MCF 10A (cell line): ENCODE results near the gene SLC22A2. TPM values are rescaled to one million over a fixed set of nuclear protein-coding genes. Genes with fewer than 3 reads are reported as not detected.

Experiments
- BruUV-seq: library from RNA; stranded (reverse); fragments of 400-500 nt; replicated peaks from 2 replicates; lab custom pipeline; 2021; lab: Mats Ljungman, UMichigan
- CTCF ChIA-PET: fragments of 300-600 bp; sonication (Branson Sonifier 250); formaldehyde crosslinking; extraction: SDS; loops from one replicate; lab custom pipeline; 2021; ENCODE audit warnings: antibody characterized with exemption, inconsistent platforms; lab: Yijun Ruan, JAX
- POLR2A ChIA-PET: fragments of 300-600, 350-650 bp; sonication (Branson Sonifier 250); formaldehyde crosslinking; extraction: SDS; loops from one replicate; lab custom pipeline; 2020; ENCODE audit warnings: antibody characterized with exemption, inconsistent platforms; lab: Yijun Ruan, JAX
- DNase-seq: peaks from one replicate; pipeline ENCODE4 v3.0.0-alpha.2; 2018; ENCODE audit not compliant: unreplicated experiment
- H3K27ac Mint-ChIP-seq: one replicate; pipeline ENCODE4 v1.8.0; 2022; ENCODE audit warnings: mild to moderate bottlenecking, low read depth, mixed read lengths; ENCODE audit not compliant: unreplicated experiment
- H3K27me3 Mint-ChIP-seq: one replicate; pipeline ENCODE4 v1.8.0; 2022; ENCODE audit warnings: mixed read lengths; ENCODE audit not compliant: insufficient read depth, unreplicated experiment
- H3K36me3 Mint-ChIP-seq: one replicate; pipeline ENCODE4 v1.8.0; 2022; ENCODE audit warnings: mild to moderate bottlenecking, moderate library complexity, mixed read lengths; ENCODE audit not compliant: insufficient read depth, unreplicated experiment
- H3K4me1 Mint-ChIP-seq: one replicate; pipeline ENCODE4 v1.8.0; 2022; ENCODE audit warnings: mixed read lengths; ENCODE audit not compliant: insufficient read depth, unreplicated experiment
- H3K4me3 Mint-ChIP-seq: one replicate; pipeline ENCODE4 v1.8.0; 2022; ENCODE audit warnings: mild to moderate bottlenecking, moderate library complexity, mixed read lengths; ENCODE audit not compliant: unreplicated experiment
- H3K9me3 Mint-ChIP-seq: one replicate; pipeline ENCODE4 v1.8.0; 2022; ENCODE audit warnings: mixed read lengths; ENCODE audit not compliant: unreplicated experiment
- intact Hi-C: fragments of 100-400 bp; cut with micrococcal nuclease; formaldehyde crosslinking; loops from 2 replicates; pipeline ENCODE4 v1.14.1; 2022
- total RNA-seq: library from RNA; stranded (reverse); gene quantifications from 2 replicates; pipeline ENCODE4 v1.2.3, GENCODE V29; 2022
- TF ChIP-seq, protein P1 (sequence below): fragments of 200-600 bp; IDR thresholded peaks from one replicate; pipeline ENCODE4 v1.8.0; 2022; ENCODE audit warnings: antibody characterized with exemption, mild to moderate bottlenecking; ENCODE audit not compliant: unreplicated experiment

SLC22A2 gene
- total RNA-seq, 1 experiment from 2014 or later, result not detected

DNA sequence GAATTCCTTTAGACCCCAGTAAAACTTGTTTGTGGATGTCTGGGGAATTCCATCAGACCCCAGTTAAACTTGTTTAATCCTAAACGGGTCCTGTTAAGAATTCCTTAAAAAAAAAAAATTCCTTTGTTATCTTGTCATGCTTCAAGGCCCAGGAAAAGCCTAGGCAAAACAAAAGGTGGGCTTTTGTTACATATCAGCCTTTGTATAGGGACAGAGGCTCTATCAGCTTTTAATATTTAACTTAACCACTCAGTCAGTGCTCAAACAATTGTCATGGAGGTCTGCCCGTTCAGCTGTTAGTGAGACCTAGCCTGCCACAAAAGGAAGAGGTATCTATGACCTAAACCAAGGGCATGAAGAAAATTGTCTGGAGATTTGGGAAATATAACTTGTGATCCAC is 83.9 kb downstream of the SLC22A2 start:
- H3K27ac Mint-ChIP-seq, result no peak overlapping the region

DNA sequence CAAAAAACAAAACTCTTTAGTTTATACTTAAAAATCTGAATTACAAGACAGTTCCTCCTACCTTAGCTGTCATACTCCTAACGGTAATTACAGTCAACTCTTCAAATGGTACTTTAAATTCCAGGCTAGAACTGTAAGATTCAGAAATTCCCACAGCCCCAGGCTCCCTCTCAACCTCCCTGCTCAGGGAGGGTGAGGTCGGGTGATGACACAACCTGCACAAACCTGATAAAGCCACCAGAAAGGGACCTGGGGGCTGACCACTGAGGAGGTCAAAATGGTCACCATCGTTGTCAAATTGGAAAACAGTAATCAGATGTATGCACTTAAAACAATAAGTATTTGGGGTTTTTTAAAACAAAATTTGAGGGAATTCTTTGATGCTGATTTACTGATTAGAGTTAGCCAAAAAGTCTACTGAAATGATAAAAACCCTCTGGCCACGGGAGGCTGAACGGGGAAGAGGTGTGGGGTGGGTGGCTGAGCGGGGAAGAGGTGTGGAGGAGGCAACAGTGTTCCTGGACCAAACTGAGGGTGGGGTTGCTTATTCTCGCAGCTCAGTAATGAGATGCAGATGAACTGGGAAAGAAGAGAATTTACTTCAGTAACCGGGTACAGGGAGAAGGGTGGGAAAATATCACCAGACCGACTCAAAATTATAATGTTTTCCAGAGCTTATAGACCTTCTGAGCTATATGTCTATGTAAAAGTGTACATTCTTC is 84.7 kb downstream of the SLC22A2 start:
- DNase-seq, result no peak
- Mint-ChIP-seq H3K36me3 (no peaks in the 10 kb centered on the region), H3K4me3 (no peak overlapping the region), H3K9me3 (peaks cover 7% of the 10 kb centered on the region), H3K27ac (no peak overlapping the region), H3K27me3 (no peaks in the 10 kb centered on the region), H3K4me1 (peaks cover 8% of the 10 kb centered on the region)
- POLR2A ChIA-PET, result no interaction called here
- CTCF ChIA-PET, result interaction anchor here (0.6 kb wide), 2 partner anchors 499 to 523 kb away, joined by 4 to 5 read pairs; no protein-coding TSS in a partner anchor
- no TSS peak for BruUV-seq
- intact Hi-C loops, result no loop called here
- TF ChIP-seq, protein P1, sequence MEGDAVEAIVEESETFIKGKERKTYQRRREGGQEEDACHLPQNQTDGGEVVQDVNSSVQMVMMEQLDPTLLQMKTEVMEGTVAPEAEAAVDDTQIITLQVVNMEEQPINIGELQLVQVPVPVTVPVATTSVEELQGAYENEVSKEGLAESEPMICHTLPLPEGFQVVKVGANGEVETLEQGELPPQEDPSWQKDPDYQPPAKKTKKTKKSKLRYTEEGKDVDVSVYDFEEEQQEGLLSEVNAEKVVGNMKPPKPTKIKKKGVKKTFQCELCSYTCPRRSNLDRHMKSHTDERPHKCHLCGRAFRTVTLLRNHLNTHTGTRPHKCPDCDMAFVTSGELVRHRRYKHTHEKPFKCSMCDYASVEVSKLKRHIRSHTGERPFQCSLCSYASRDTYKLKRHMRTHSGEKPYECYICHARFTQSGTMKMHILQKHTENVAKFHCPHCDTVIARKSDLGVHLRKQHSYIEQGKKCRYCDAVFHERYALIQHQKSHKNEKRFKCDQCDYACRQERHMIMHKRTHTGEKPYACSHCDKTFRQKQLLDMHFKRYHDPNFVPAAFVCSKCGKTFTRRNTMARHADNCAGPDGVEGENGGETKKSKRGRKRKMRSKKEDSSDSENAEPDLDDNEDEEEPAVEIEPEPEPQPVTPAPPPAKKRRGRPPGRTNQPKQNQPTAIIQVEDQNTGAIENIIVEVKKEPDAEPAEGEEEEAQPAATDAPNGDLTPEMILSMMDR, result no peak

More for the DNA sequence above, 83.9 kb downstream of the SLC22A2 start:
- Mint-ChIP-seq H3K4me1 (peaks cover 8% of the 10 kb centered on the region), H3K27me3 (no peaks in the 10 kb centered on the region), H3K4me3 (no peak overlapping the region), H3K9me3 (peaks cover 7% of the 10 kb centered on the region), H3K36me3 (no peaks in the 10 kb centered on the region)
- intact Hi-C loops, result no loop called here
- BruUV-seq, result no TSS peak
- ChIA-PET CTCF (interaction anchor here (0.6 kb wide), 1 partner anchor 1044 kb away, joined by 3 read pairs; no protein-coding TSS in a partner anchor), POLR2A (no interaction called here)
- TF ChIP-seq, protein P1, result no peak
- DNase-seq, result no peak

DNA sequence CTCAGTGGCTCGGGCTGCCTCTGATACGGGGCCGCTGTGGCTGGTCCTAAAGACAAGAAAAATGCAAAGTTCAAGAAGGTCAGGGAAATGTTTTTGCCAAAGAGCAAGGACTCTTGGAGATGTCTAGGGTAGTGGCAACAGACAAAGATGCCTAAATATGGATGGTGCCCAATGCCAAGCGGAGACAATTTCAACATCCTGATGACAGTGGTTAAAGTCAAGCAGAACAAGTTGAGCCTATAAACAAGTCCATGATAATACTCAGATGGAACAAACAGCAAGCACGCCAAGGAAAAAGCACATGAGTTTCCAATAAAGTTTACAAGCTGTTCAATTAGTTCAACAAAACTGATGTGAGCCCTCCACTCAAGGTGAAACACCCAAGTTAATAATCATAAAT is 85.9 kb downstream of the SLC22A2 start:
- no peaks in the 10 kb centered on the region for H3K27me3 Mint-ChIP-seq
- ChIA-PET POLR2A (no interaction called here), CTCF (interaction anchor here (0.8 to 1.2 kb wide), 2 partner anchors 15 to 17 kb away, joined by 3 read pairs; no protein-coding TSS in a partner anchor)
- TF ChIP-seq, protein P1, result no peak
- intact Hi-C loops, result no loop called here
- no TSS peak for BruUV-seq
- H3K9me3 Mint-ChIP-seq, result peaks cover 7% of the 10 kb centered on the region
- H3K4me1 Mint-ChIP-seq, result no peaks in the 10 kb centered on the region
- DNase-seq, result no peak
- no peaks in the 10 kb centered on the region for H3K36me3 Mint-ChIP-seq
- H3K4me3 Mint-ChIP-seq, result no peak overlapping the region
- no peak overlapping the region for H3K27ac Mint-ChIP-seq

DNA sequence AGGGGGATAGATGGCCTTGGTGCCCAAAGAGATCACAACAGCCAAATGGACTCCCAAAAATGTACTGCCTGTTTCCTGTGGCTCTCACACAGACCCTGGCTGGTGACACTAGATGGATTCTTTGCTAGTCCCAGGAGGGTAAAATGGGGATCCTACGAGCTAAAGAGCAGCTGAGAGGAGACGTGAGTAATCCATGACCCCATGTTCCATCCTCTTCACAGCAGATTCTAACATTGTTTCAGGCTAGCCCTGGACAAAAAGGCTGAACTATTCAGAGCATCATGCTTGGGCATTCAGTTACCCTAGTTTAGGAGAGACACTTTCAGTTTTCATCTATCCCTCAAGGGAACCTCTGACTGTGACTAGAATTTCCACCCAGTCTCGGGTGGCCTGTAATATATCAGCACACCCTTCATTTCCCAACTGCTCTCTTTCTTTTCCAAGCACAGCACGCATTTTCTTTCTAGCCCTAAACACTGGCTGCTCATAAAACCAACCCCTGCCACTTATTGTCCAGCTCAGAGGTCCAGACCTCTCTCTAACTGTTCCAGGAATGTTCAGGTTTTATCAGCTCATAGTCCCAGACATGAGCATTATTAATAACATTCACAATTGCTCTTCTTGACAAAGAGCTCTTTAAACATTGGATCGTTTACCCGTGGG is 88.5 kb downstream of the SLC22A2 start:
- ChIA-PET POLR2A (no interaction called here), CTCF (no interaction called here)
- BruUV-seq, result no TSS peak
- TF ChIP-seq, protein P1, result no peak
- H3K9me3 Mint-ChIP-seq, result peaks cover 7% of the 10 kb centered on the region
- no peak overlapping the region for H3K4me3 Mint-ChIP-seq
- H3K27me3 Mint-ChIP-seq, result no peaks in the 10 kb centered on the region
- H3K27ac Mint-ChIP-seq, result no peak overlapping the region
- intact Hi-C loops, result no loop called here
- no peaks in the 10 kb centered on the region for H3K36me3 Mint-ChIP-seq
- no peaks in the 10 kb centered on the region for H3K4me1 Mint-ChIP-seq
- no peak for DNase-seq
